Fibroblast of peridontal ligament (primary cell): ENCODE data around the gene PRKCE.
"Not testable (repeated sequence)": the region's sequence is repeated elsewhere in the genome, so short reads cannot be mapped to it uniquely, and the experiment has no call there.

Source experiments
- DNase-seq: peaks from one replicate; pipeline ENCODE4 v3.0.0-alpha.2; 2010; ENCODE audit errors: extremely low read depth

The PRKCE gene

DNA sequence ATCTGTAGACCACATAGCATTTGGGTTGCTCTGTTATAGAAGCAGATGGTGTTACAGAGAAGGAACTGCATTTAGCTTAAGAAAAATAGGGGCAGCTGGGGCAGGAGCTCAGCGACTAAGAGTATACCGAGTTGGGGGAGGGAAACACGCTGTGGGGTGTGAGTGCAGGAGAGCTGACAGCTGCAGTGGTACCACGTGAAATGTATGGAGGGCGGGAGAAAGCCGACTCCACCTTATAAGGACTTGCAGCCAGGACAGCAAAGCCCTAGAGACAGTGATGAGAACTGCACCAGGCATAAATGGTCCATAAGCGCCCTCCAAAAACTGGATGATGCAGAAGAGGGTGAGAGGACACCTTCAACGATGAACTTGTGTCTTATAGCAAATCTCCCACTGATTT is 237.6 kb downstream of the PRKCE start:
- no peak for DNase-seq

GRCh38 chr2:45889620-45890370 is 238.3 kb downstream of the PRKCE start:
- DNase-seq, result peak; percentile 41

- not testable (repeated sequence) for DNase-seq
Measured at GRCh38 chr2:45890371-45890646, 238.8 kb downstream of the PRKCE start.

DNA sequence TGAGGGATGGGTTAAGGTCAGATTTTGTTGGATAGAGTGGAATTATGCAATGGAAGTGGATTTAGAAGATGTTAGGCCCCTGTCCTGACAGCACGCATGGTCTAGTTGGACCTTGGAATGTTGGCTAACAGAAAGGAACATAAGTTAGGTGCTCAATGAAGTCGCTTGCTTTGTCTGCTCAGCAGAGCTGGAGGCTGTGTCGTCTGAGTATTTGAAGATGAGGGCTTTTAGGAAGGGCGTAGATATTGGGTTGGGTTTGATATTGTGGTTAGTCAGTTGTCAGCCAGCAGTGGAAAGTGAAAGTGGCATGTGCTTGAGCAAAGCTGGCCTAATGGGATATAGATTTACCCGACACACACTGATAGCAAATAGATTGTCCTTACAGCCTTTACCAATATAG is 239.3 kb downstream of the PRKCE start:
- no peak for DNase-seq

GRCh38 chr2:45891719-45892424 is 240.4 kb downstream of the PRKCE start:
- DNase-seq, result no peak

GRCh38 chr2:45892425-45892745 is 240.9 kb downstream of the PRKCE start:
- no peak for DNase-seq

DNA sequence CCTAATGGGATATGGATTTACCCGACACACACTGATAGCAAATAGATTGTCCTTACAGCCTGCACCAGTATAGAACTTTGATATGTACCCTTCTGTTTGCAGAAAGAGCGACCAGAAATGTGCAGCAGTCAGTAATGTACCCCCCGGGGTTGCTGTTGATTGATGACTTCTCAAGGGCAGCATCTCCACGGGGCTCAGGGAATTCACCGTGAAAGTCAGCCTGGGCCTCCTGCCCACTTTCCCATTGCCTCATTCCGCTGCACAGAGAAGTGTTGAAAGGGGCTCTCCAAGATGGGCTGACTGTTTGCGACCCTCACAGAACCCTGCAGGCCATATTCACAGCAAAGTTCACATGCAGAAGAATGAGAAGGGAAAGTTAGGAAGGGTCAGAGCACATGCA is 241.3 kb downstream of the PRKCE start:
- DNase-seq, result no peak

- no peak for DNase-seq
Measured at GRCh38 chr2:45894211-45894610, 242.7 kb downstream of the PRKCE start.

DNA sequence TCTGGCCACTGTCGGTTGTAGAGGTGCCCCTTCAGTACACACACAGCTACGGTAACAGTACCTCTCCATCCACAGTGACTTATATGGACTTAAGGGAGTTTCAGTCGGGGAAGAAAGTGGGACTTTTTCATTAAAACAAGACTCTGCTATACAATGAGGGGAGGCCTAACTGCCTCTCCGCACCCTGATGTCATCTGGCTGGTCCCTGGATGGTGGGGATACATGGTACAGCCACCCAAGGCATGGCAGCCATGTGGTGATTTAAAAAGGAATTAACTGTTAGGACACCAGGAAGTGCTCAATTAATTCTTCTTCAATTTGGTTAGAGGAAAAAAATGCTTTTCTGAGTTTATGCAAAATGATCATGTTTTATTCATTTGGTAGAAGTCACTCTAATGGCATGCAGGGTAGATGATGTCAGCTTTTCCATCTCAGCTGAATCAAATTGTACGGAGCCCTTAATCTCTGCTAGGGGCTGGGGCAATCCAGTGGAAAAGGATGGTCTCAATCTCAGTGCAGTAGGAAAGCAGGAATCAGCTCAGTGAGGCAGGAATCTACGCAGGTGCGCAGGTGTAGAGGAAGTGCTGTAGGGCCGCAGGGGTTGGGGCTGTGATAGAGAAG is 243.9 kb downstream of the PRKCE start:
- peak; percentile 79 for DNase-seq

DNA sequence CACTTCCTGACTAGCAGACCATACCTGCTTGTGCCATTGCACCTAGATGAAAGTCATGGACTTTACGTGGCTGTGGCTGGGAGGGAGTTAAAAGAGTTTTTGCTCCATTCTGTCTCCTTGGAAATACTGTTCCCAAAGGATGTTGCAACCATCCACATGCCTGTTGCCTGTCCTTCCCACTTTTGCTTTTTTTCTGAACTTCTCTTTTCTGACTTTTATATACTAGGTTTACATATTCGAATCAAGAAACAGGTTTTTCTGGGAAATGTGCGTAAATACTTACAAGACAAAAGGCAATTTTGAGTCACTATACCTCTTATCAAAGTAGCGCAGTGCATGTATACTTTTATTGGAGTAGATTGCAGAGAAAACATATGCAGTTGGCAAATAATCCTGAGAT is 244.8 kb downstream of the PRKCE start:
- peak; percentile 48 for DNase-seq

DNA sequence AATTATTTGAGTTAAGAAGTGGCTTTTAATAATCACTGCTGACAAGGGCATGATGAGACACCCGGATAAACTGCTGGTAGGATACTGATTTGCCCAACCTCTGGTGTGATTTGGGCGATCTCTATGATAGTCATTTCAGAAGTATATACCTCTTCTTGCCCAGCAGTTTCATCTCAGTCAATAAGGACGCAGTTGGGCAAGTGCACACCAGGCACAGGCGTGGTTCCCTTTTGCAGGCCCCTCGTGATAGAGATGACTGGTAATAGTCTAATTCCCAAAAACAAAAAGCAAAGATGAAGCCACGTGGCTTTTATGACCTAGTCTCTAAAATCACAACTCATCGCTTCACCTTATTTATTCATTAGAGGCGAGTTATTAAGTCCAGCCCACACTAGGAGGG is 246.4 kb downstream of the PRKCE start:
- no peak for DNase-seq

DNA sequence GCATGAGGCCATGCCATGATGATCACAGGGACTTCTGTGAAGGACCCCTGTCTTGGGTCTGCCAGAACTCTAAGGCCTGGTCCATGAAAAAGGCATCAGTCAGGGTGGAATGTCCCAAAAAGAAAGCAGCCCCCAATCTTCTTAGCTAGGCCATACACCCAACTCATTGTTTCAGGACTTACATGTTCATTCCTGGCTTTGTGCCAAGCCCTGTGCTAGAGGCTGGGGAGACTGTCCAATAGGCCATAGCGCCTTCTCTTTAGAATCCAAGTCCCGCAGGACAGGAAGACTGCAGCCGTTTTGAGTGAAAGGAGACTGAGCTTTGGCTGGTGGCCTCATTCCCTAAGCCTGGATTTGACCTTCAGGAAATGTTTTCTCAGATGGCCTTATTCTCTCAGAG is 247.3 kb downstream of the PRKCE start:
- no peak for DNase-seq

- DNase-seq, result no peak
Measured at GRCh38 chr2:45899926-45900325, 248.5 kb downstream of the PRKCE start.

GRCh38 chr2:45901468-45902032 is 250.1 kb downstream of the PRKCE start:
- no peak for DNase-seq

DNA sequence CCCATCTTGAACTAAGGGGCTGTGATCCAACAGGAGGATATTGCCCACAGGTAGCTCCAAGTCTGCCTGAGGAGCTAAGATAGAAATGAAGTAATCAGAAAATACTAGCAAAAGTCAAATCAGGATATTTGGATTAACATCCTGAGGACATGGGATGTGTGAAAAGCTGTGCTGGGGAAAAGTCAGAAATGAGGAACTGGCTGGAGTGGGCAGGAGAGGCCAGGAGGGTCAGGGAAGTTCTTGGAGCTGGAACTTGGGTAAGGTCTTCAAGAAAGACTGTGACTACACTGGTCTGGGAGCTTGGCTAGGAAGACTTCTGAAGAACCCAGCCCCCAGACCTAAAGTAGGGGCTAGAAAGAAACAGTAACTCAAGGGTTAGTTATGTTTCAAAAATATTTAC is 250.9 kb downstream of the PRKCE start:
- DNase-seq, result no peak

GRCh38 chr2:45902781-45903375 is 251.4 kb downstream of the PRKCE start:
- peak; percentile 43 for DNase-seq

DNA sequence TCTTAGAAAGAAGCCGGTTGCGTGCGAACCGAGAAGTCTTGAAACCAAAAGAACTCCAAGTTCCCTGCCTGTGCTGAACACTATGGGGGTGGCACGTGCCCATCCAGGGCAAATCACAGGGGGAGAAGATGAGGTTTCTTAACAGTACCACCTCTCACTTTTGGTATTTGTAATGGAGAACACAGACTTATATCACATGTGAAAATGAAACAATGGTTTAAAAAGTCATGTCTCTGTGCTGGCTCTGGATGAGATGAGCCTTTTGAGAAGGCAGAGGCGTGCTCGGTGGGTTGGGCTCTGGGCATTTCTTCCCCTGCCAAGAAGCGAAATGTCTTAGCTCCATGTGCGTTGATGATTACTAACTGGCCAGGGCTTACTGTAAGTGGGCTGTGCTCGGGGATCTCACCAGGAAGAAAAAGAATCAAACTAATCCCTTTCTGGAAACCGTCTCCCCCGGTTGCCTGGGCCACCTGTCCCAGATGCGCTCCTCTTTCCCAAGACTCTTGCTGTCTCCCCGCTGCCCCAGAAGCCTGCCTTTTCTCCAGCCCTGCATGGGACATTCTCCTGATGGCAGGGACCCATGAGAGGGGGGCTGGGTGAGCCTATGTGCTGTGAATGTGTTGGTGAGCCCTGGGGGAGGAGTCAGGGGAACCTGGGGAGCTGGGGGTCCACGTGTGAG is 252.9 kb downstream of the PRKCE start:
- DNase-seq, result peak; percentile 67

GRCh38 chr2:45904946-45905631 is 253.6 kb downstream of the PRKCE start:
- peak; percentile 37 for DNase-seq

- DNase-seq, result no peak
Measured at GRCh38 chr2:45905632-45905958, 254.1 kb downstream of the PRKCE start.

DNA sequence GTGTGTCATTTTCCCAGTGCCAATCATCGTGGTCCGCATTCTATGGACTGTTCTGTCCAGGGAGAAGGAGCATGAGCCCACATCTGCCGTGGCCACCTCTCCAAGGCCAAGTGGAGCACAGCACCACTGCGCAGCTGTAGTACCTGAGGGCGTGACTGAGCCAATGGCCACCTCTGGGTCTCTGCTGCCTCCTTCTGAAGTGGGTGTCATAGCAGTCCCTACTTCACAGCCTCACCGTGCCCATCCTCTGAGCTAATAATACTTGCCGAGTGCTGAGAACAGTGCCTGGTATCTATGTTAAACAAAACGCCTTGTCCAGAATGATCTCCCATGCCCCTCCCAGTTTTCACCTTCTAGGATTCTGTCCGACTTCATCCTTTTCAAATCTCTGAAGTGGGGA is 256.1 kb downstream of the PRKCE start:
- no peak for DNase-seq

GRCh38 chr2:45908316-45909170 is 257.1 kb downstream of the PRKCE start:
- no peak for DNase-seq
